Osteocyte (in vitro differentiated cells): ENCODE results near the gene HOXA13. TPM values are rescaled to one million over a fixed set of nuclear protein-coding genes. Genes with fewer than 3 reads are reported as not detected.

ENCODE experiments used
- DNase-seq: peaks from one replicate; pipeline ENCODE4 v3.0.0; 2021; ENCODE audit warnings: mixed read lengths; ENCODE audit not compliant: unreplicated experiment; ENCODE audit errors: extremely low spot score
- H3K27ac Mint-ChIP-seq: one replicate; pipeline ENCODE4 v1.8.0; 2021; ENCODE audit warnings: mild to moderate bottlenecking, mixed read lengths; ENCODE audit not compliant: unreplicated experiment
- H3K27me3 Mint-ChIP-seq: one replicate; pipeline ENCODE4 v1.8.0; 2021; ENCODE audit warnings: mixed read lengths; ENCODE audit not compliant: unreplicated experiment
- H3K36me3 Mint-ChIP-seq: one replicate; pipeline ENCODE4 v1.8.0; 2021; ENCODE audit warnings: mixed read lengths; ENCODE audit not compliant: unreplicated experiment
- H3K4me1 Mint-ChIP-seq: one replicate; pipeline ENCODE4 v1.8.0; 2021; ENCODE audit warnings: mixed read lengths; ENCODE audit not compliant: unreplicated experiment
- H3K4me3 Mint-ChIP-seq: one replicate; pipeline ENCODE4 v1.8.0; 2021; ENCODE audit warnings: mild to moderate bottlenecking, moderate library complexity, mixed read lengths; ENCODE audit not compliant: unreplicated experiment
- H3K9me3 Mint-ChIP-seq: one replicate; pipeline ENCODE4 v1.8.0; 2021; ENCODE audit warnings: mixed read lengths; ENCODE audit not compliant: unreplicated experiment
- total RNA-seq: library from RNA; stranded (reverse); gene quantifications from 2 replicates; pipeline ENCODE4 v1.2.1, GENCODE V29; 2021
- TF ChIP-seq, protein P1 (sequence below): fragments of 200-600 bp; sonication (generic); IDR thresholded peaks from 2 replicates; pipeline ENCODE4 v1.5.0; 2021; ENCODE audit warnings: antibody characterized with exemption, mild to moderate bottlenecking, moderate library complexity

The HOXA13 gene
- total RNA-seq, 1 donor from 2014 or later = not detected

DNA sequence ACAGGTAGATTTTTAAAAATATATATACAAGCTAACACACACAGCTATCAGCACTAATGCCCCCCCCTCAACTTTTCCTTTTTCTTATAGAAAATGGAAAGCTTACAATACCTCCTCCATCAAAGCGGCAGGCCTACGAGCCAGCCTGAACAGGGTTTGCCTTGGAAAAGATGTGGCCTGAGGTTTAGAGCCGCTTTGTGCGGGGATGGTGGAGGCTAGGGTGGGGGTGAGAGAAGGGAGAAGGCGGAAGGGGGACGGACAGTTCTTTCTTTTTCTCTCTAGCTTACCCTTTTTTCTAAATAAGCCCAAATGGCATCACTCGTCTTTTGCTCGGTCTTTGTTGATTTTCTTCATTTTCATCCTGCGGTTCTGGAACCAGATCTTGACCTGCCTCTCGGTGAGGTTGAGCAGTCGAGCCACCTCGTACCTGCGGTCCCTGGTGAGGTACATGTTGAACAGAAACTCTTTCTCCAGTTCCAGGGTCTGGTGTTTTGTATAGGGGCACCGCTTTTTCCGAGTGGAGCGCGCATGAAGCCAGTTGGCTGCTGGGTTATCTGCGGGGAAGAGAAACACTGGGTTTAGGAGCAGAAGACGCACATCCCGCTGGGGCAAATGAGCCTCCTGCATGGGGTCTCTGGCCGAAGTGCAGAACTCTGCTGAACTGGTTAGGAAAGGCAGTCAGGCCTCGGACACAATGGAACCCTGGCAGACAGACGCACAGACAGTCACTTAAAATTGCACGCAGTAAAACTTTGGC lies 36.4 kb downstream of the HOXA13 start:
- Mint-ChIP-seq H3K27me3 (peaks cover 85% of the 10 kb centered on the region), H3K27ac (no peak overlapping the region), H3K9me3 (no peaks in the 10 kb centered on the region), H3K4me3 (no peak overlapping the region), H3K4me1 (peaks cover 6% of the 10 kb centered on the region), H3K36me3 (no peaks in the 10 kb centered on the region)
- TF ChIP-seq, protein P1, sequence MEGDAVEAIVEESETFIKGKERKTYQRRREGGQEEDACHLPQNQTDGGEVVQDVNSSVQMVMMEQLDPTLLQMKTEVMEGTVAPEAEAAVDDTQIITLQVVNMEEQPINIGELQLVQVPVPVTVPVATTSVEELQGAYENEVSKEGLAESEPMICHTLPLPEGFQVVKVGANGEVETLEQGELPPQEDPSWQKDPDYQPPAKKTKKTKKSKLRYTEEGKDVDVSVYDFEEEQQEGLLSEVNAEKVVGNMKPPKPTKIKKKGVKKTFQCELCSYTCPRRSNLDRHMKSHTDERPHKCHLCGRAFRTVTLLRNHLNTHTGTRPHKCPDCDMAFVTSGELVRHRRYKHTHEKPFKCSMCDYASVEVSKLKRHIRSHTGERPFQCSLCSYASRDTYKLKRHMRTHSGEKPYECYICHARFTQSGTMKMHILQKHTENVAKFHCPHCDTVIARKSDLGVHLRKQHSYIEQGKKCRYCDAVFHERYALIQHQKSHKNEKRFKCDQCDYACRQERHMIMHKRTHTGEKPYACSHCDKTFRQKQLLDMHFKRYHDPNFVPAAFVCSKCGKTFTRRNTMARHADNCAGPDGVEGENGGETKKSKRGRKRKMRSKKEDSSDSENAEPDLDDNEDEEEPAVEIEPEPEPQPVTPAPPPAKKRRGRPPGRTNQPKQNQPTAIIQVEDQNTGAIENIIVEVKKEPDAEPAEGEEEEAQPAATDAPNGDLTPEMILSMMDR = no peak
- DNase-seq = no peak

DNA sequence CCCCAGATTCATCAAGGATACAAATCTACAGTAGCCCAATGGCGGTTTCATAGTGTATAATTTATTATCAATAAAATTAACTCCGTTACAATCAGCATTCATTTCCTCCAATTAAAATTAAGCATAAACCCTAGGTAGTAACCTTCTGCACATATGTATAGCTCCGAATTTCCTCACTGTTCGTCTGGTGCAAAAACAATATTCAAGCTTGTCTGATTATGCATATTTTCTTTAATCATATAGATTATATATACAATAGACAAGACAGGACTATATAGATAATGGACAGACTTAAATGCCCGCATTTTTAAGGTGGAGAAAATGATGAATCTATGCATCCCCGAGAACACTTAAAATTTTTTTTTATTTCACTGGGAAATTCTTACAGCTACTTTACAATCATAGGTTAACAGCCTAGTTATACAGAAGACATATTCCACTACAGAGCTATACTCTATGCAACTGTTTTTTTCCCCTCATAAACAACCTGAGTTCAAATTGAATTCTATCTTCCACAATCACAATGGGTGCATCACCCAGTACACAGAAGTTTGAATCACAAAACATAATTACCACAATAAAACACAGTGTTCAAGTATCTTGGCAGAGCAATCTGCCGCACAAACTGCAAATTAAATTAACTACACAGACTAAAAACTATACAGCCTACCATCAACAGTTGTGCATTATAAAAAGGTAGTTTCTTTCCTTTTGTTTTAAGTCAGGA lies 37.2 kb downstream of the HOXA13 start:
- Mint-ChIP-seq H3K4me1 (peaks cover 6% of the 10 kb centered on the region), H3K27ac (no peak overlapping the region), H3K27me3 (peaks cover 85% of the 10 kb centered on the region), H3K4me3 (no peak overlapping the region), H3K36me3 (no peaks in the 10 kb centered on the region), H3K9me3 (peaks cover 7% of the 10 kb centered on the region)
- TF ChIP-seq, protein P1 = no peak
- no peak for DNase-seq

DNA sequence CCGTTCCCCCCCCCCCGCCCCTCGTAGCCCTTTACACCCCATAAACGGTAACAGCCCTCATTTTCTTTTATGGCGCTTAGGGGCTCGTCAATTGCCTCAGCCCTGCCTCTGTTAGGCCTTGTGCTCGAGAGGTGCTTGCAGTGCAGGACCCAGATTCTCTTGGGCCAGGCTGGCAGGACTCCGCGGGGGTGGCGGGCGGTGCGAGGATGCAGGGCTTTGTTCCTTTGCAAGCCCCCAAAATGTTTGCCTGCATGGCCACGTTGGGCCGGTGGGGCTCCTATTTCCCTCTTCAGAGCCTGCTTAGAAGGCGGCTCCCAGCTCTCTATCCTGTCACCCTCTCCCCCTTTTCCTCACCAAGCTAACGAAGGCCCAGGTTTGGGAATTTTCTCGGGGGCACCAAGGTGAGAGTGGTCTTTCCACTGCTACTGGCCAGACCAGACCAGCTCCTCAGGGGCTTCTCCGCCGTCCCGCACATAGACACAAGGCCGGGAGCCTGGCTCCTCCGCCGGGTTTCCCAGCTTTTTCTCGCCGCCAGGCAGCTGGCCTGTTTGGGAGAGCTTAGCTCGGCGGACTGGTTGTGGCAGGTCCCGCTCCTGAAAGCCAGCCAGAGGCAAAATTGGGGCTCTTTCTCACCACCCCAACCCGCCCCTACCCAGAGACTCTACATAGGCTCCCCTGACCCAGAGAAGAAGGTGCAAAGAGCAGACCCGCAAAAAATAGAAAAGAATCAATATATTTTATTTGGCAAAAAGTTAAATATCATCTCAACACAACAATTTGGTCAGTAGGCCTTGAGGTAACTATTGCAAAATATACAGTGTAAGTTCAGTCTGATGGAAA lies 38.0 kb downstream of the HOXA13 start:
- Mint-ChIP-seq H3K27ac (no peak overlapping the region), H3K36me3 (no peaks in the 10 kb centered on the region), H3K9me3 (peaks cover 7% of the 10 kb centered on the region), H3K4me1 (peaks cover 7% of the 10 kb centered on the region), H3K27me3 (peaks cover 85% of the 10 kb centered on the region), H3K4me3 (no peak overlapping the region)
- DNase-seq = no peak
- TF ChIP-seq, protein P1 = no peak

DNA sequence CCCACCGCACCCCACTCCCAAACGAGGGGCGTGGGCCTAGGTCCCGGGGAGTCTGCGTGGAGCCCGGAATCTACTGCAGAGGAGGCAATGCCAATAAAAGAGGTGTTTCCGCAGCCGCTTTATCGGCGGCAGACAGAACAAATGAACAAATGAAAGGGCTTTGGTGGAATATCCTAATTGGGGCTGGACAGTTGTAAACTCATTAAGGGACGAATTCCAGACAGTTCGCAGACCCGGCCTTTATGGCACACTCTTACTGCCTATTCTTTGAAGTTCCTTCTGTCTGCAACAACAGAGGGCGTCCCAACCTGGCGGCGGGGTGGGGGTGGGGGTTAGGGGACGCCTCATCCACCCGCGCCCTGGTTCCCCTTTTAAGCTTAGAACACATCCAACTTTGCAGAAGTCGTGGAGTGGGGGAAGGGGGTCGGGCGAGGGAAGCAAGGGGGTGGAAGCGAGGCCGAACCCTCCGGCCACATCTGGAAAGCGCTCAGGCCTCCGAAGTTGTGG lies 38.6 kb downstream of the HOXA13 start:
- DNase-seq = no peak
- H3K4me3 Mint-ChIP-seq = peak overlapping the region; percentile 66
- H3K27me3 Mint-ChIP-seq = peaks cover 83% of the 10 kb centered on the region
- no peaks in the 10 kb centered on the region for H3K36me3 Mint-ChIP-seq
- H3K4me1 Mint-ChIP-seq = peaks cover 8% of the 10 kb centered on the region
- peaks cover 7% of the 10 kb centered on the region for H3K9me3 Mint-ChIP-seq
- TF ChIP-seq, protein P1 = no peak
- no peak overlapping the region for H3K27ac Mint-ChIP-seq
